Activated CD8-positive, alpha-beta memory T cell treated with anti-CD3 and anti-CD28 coated beads, Interleukin-2, amount 50 U/mL, for 24 hours (primary cell): ENCODE data around the gene ZSCAN20.

ENCODE experiments used
- DNase-seq: peaks from one replicate; pipeline ENCODE4 v3.0.0-alpha.2; 2020; ENCODE audit errors: extremely low read depth

ZSCAN20 gene

GRCh38 chr1:33472269-33472980, at the start of gene ZSCAN20:
Gene ZSCAN20 (plus strand): TSS chr1:33472645. CDS start chr1:33479289, 6,644 bp downstream.
- DNase-seq: peak; percentile 83

- no peak for DNase-seq
These were observed 48.2 kb upstream of the ZSCAN20 start for GRCh38 chr1:33424205-33424604.

- no peak for DNase-seq
These were observed 47.8 kb upstream of the ZSCAN20 start for GRCh38 chr1:33424610-33425009.

GRCh38 chr1:33425900-33426299, 46.5 kb upstream of the ZSCAN20 start:
- no peak for DNase-seq

- no peak for DNase-seq
These were observed 45.5 kb upstream of the ZSCAN20 start for GRCh38 chr1:33426916-33427315.

- no peak for DNase-seq
These were observed 43.8 kb upstream of the ZSCAN20 start for GRCh38 chr1:33428661-33429060.

- DNase-seq: no peak
These were observed 43.1 kb upstream of the ZSCAN20 start for GRCh38 chr1:33429332-33429731.

- DNase-seq: no peak
These were observed 42.4 kb upstream of the ZSCAN20 start for GRCh38 chr1:33429856-33430691.

GRCh38 chr1:33430692-33431593, 41.5 kb upstream of the ZSCAN20 start, which contains the start of gene PHC2:
Gene PHC2 (minus strand): TSS chr1:33431095. CDS start chr1:33375539, 55,556 bp downstream.
- peak; percentile 86 for DNase-seq

- no peak for DNase-seq
These were observed 38.7 kb upstream of the ZSCAN20 start for GRCh38 chr1:33433509-33434362.

- no peak for DNase-seq
These were observed 38.1 kb upstream of the ZSCAN20 start for GRCh38 chr1:33434363-33434750.

GRCh38 chr1:33435096-33435820, 37.2 kb upstream of the ZSCAN20 start:
- no peak for DNase-seq

GRCh38 chr1:33436557-33437285, 35.7 kb upstream of the ZSCAN20 start:
- DNase-seq: no peak

- no peak for DNase-seq
These were observed 33.9 kb upstream of the ZSCAN20 start for GRCh38 chr1:33438364-33439160.

- DNase-seq: no peak
These were observed 32.8 kb upstream of the ZSCAN20 start for GRCh38 chr1:33439662-33440061.

- DNase-seq: no peak
These were observed 31.2 kb upstream of the ZSCAN20 start for GRCh38 chr1:33441088-33441745.

- DNase-seq: no peak
These were observed 30.3 kb upstream of the ZSCAN20 start for GRCh38 chr1:33442141-33442540.

GRCh38 chr1:33443080-33443704, 29.3 kb upstream of the ZSCAN20 start:
- DNase-seq: no peak
